ENCODE results near the gene LOXL1. TPM values are rescaled to one million over a fixed set of nuclear protein-coding genes. Genes with fewer than 3 reads are reported as not detected.

LOXL1 gene
- total RNA-seq, 2 donors from 2014 or later: 20.5 to 22.5 TPM

DNA sequence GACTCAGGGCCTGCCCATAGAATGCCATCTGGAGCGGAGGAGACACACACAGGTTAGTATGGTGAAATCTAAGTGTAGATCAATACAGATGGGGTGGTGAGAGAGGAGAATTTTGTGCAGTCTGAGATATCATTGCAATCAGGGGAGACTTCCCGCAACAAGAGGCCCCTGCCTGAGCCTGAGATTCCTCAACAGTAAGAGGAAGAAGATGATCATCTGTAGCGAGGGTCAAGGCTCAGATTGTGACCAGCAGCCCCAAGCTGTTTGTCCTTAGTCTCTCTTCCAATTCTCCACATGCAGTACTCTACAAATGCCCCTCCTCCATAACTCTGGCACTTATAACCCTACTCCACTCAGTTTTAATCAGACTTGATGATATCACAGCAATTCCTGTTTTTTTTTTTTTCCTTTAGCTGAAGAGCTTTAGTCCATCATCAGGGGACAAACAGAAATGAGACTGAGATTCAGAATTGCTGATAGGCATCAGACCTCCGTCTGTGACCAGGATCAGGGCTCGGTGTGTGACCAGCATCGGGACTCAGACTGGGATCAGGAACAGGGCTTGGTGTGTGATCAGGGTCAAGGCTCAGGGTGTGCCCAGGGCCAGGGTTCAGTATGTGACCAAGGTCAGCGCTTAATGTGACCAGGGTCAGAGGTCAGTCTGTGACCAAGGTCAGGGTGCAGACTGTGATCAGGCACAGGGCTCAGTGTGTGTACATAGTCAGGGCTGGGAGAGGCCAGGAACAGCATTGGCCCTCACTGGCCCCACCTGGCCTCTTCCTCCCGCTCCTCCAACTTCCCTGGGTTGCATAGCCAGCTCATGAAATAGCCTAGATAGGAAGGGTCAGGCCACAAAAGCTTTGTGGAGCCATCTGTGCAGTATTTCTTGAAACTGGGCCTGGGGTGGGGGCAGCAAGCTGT lies 14.1 kb downstream of the LOXL1 start:
- intact Hi-C loops (cut with DNase I): no loop called here
- H3K4me1 ChIP-seq (replicated peaks): peaks cover 2% of the 10 kb centered on the region
- H3K4me3 ChIP-seq: no peak overlapping the region
- TF ChIP-seq POLR2AphosphoS5 (IDR thresholded peaks at IDR 0.05) (no peak), POLR2A (IDR thresholded peaks at IDR 0.05) (no peak)
- TF ChIP-seq, protein P1, sequence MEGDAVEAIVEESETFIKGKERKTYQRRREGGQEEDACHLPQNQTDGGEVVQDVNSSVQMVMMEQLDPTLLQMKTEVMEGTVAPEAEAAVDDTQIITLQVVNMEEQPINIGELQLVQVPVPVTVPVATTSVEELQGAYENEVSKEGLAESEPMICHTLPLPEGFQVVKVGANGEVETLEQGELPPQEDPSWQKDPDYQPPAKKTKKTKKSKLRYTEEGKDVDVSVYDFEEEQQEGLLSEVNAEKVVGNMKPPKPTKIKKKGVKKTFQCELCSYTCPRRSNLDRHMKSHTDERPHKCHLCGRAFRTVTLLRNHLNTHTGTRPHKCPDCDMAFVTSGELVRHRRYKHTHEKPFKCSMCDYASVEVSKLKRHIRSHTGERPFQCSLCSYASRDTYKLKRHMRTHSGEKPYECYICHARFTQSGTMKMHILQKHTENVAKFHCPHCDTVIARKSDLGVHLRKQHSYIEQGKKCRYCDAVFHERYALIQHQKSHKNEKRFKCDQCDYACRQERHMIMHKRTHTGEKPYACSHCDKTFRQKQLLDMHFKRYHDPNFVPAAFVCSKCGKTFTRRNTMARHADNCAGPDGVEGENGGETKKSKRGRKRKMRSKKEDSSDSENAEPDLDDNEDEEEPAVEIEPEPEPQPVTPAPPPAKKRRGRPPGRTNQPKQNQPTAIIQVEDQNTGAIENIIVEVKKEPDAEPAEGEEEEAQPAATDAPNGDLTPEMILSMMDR (IDR thresholded peaks at IDR 0.05): no peak
- WGBS: 72% methylated on average over 8 of the region's 8 CpGs
- H3K27me3 ChIP-seq (replicated peaks; ENCODE audit: insufficient read depth): no peaks in the 10 kb centered on the region
- no peaks in the 10 kb centered on the region for H3K36me3 ChIP-seq
- DNase-seq (ENCODE audit: low spot score): no peak
- H3K9me3 ChIP-seq: no peaks in the 10 kb centered on the region
- H3K27ac ChIP-seq: no peak overlapping the region

DNA sequence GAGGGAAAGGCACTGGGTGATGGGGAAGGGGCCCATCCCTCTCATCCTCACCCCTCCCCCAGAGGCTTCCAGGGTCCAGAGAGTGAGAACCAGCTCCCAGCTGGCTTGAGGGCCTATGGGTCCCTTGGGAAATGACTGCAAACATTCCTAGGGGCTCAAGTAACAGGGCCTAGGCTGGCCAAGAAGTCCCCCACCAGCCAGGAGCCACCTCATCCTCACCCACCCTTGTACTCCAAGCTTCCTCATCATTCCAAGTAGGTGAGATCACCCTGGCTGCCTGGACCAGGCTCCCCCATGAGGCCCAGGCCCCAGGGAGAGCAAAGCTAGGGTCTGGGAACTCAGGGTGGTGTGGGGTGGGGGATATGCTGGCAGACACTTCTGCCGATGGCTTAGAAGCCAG lies 14.8 kb downstream of the LOXL1 start:
- Histone ChIP-seq H3K36me3 (no peaks in the 10 kb centered on the region), H3K27me3 (replicated peaks; ENCODE audit: insufficient read depth) (no peaks in the 10 kb centered on the region), H3K27ac (no peak overlapping the region), H3K4me1 (replicated peaks) (peaks cover 2% of the 10 kb centered on the region), H3K4me3 (no peak overlapping the region), H3K9me3 (no peaks in the 10 kb centered on the region)
- DNase-seq (ENCODE audit: low spot score): no peak
- TF ChIP-seq, protein P1 (IDR thresholded peaks at IDR 0.05): no peak
- no peak for TF ChIP-seq POLR2A (IDR thresholded peaks at IDR 0.05)
- no peak for TF ChIP-seq POLR2AphosphoS5 (IDR thresholded peaks at IDR 0.05)
- WGBS: 64% methylated on average over 1 of the region's 1 CpG
- intact Hi-C loops (cut with DNase I): no loop called here

DNA sequence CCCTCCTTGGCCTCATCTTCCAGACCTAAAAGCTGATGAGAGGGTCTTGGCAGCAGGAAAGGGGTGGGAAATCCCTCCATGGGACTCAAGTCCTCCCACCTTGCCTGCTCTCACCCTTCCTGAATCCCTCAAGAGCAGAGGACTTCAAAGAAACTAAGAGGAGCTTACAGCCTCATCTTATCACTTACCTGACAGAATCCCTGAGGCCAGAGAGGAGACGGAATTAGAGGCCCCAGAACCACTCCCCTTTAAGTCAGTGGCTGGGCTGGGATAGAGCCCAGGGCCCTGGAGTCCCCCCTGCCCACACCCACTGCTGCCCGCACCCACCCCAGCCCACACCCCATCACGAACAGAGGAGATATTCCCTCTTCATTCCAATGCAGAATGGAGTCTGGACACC lies 15.2 kb downstream of the LOXL1 start:
- no peaks in the 10 kb centered on the region for H3K36me3 ChIP-seq
- no peak overlapping the region for H3K27ac ChIP-seq
- no peaks in the 10 kb centered on the region for H3K9me3 ChIP-seq
- H3K4me3 ChIP-seq: no peak overlapping the region
- no peak for DNase-seq (ENCODE audit: low spot score)
- H3K4me1 ChIP-seq (replicated peaks): peaks cover 2% of the 10 kb centered on the region
- intact Hi-C loops (cut with DNase I): no loop called here
- 76% methylated on average over 3 of the region's 3 CpGs for WGBS
- no peaks in the 10 kb centered on the region for H3K27me3 ChIP-seq (replicated peaks; ENCODE audit: insufficient read depth)
- TF ChIP-seq, protein P1 (IDR thresholded peaks at IDR 0.05): no peak
- TF ChIP-seq POLR2A (IDR thresholded peaks at IDR 0.05) (no peak), POLR2AphosphoS5 (IDR thresholded peaks at IDR 0.05) (no peak)

DNA sequence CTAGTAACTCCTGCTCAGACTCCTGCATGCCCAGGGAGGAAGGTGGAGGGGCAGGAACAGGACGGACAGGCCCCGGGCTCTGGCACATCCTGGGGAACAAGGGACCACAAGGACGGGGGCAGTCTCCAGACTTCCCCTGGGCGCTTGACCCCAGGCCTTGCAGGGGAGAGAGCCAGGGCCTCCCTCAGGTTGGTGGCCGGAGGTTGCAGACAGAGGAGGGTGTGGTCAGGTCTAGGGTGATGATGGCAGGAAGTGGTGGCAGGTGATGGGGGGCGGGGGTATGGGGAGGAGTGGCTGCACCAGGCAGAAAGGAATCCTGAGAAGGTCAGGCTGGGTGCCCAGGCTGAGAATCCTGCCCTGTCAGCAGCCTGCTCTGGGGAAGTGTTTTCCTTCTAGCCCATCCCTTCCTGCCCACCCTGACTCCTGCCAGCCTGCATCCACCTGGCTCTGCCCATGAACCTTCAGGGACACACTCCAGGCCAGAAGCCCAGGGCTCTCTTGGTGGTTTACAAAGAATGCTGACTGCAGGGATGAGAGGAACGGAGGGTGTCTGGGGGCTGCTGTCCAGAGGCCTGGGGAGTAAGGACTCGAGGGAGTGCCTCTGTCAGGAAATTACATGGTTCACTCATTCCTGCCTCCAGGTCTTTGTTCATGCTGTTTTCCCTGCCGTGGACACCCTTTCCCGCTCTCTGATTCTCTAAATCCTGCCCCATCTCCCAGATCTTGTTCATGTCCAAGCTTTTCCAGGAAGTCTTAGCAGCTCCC lies 15.8 kb downstream of the LOXL1 start:
- WGBS: 78% methylated on average over 10 of the region's 10 CpGs
- no peak for TF ChIP-seq POLR2AphosphoS5 (IDR thresholded peaks at IDR 0.05)
- TF ChIP-seq POLR2A (IDR thresholded peaks at IDR 0.05): no peak
- TF ChIP-seq, protein P1 (IDR thresholded peaks at IDR 0.05): no peak
- no peaks in the 10 kb centered on the region for H3K27me3 ChIP-seq (replicated peaks; ENCODE audit: insufficient read depth)
- no peak overlapping the region for H3K27ac ChIP-seq
- no peaks in the 10 kb centered on the region for H3K4me1 ChIP-seq (replicated peaks)
- intact Hi-C loops (cut with DNase I): no loop called here
- H3K9me3 ChIP-seq: no peaks in the 10 kb centered on the region
- no peaks in the 10 kb centered on the region for H3K36me3 ChIP-seq
- H3K4me3 ChIP-seq: no peak overlapping the region
- no peak for DNase-seq (ENCODE audit: low spot score)

All from prostate gland (tissue), 2 donors.